GM08714 (cell line): ENCODE measurements around the gene RUNX3.
A peak's percentile ranks its signal among the peaks of the same experiment; 100 is the strongest.

Source experiments
- H3K4me3 ChIP-seq: fragments of 200-500 bp; sonication (Bioruptor generic); 2 replicates; pipeline ENCODE4 v1.5.1; 2014; ENCODE audit warnings: mild to moderate bottlenecking, low read length, inconsistent platforms
- ZNF274 ChIP-seq: IDR thresholded peaks from 2 replicates; pipeline ENCODE4 v1.6.1; 2012; ENCODE audit warnings: mild to moderate bottlenecking, low read depth, low read length

Gene RUNX3

GRCh38 chr1:24921938-24922662 is 8.0 kb downstream of the RUNX3 start:
- no peak overlapping the region for H3K4me3 ChIP-seq
- no peak for TF ChIP-seq ZNF274

GRCh38 chr1:24921412-24921811 is 8.7 kb downstream of the RUNX3 start:
- H3K4me3 ChIP-seq, result no peak overlapping the region
- no peak for TF ChIP-seq ZNF274

- no peak for TF ChIP-seq ZNF274
- peak overlapping the region; percentile 16; the same call in 1 of the 2 replicates for H3K4me3 ChIP-seq
Observed at GRCh38 chr1:24920533-24920925, 9.5 kb downstream of the RUNX3 start.

GRCh38 chr1:24919791-24920532 is 10.1 kb downstream of the RUNX3 start:
- H3K4me3 ChIP-seq, result no peak overlapping the region

GRCh38 chr1:24918995-24919605 is 11.0 kb downstream of the RUNX3 start:
- TF ChIP-seq ZNF274, result no peak
- no peak overlapping the region for H3K4me3 ChIP-seq

More at GRCh38 chr1:24919791-24920532, 10.1 kb downstream of the RUNX3 start:
- no peak for TF ChIP-seq ZNF274

GRCh38 chr1:24918370-24918769 is 11.7 kb downstream of the RUNX3 start:
- no peak overlapping the region for H3K4me3 ChIP-seq
- TF ChIP-seq ZNF274, result no peak

- no peak for TF ChIP-seq ZNF274
- H3K4me3 ChIP-seq, result no peak overlapping the region
Observed at GRCh38 chr1:24917327-24918074, 12.6 kb downstream of the RUNX3 start.

GRCh38 chr1:24915816-24916602 is 14.1 kb downstream of the RUNX3 start:
- TF ChIP-seq ZNF274, result no peak
- no peak overlapping the region for H3K4me3 ChIP-seq

GRCh38 chr1:24914226-24915069 is 15.6 kb downstream of the RUNX3 start:
- TF ChIP-seq ZNF274, result no peak
- H3K4me3 ChIP-seq, result no peak overlapping the region

- H3K4me3 ChIP-seq, result no peak overlapping the region
- no peak for TF ChIP-seq ZNF274
Observed at GRCh38 chr1:24913616-24914225, 16.4 kb downstream of the RUNX3 start.

- TF ChIP-seq ZNF274, result no peak
- H3K4me3 ChIP-seq, result no peak overlapping the region
Observed at GRCh38 chr1:24913274-24913604, 16.8 kb downstream of the RUNX3 start.
